Heart left ventricle (tissue), 13 donors: ENCODE data around the gene KCNK7.

Experiments used
- POLR2A ChIP-seq, 2 donors: fragments of 450-650 bp; IDR thresholded peaks; one replicate each; pipeline ENCODE4 v1.6.1; 2017; ENCODE audit warnings: antibody characterized with exemption in 2 of 2, mild to moderate bottlenecking in 2 of 2, moderate library complexity in 2 of 2
- TF ChIP-seq, protein P1 (sequence below), 12 donors: fragments of 200-600 bp; sonication (generic) in 4 of 12; IDR thresholded peaks; one replicate each; pipeline versions ENCODE4 v1.5.0 to v1.8.0; 2018 to 2022; ENCODE audit warnings: antibody characterized with exemption in 12 of 12, mild to moderate bottlenecking in 5 of 12
- donor health status: ischemic (EF 13 %, LVEDD 7.1; RV severe dilation, severe dysfunction).
- donor health status: DM: no; HTN: yes; CAD: no.
- donor health status: DM: no; HTN: no; CAD: no.
- donor health status: ischemic (EF 25% LVEDD 6.9; RV normal size, moderate dysfunction).
- donor health status: ischemic (EF 25% LVEDD 5.7; RV mildly dilated, moderate dysfunction).
- donor health status: ischemic (EF 35%, LVEDD 5.7; RV mildly dilated, moderate dysfunction).
- donor health status: nonischemic (EF 11% LVEDD 7.7; RV severe dilation, severe dysfunction).
- donor health status: DM: yes; HTN: yes; CAD: no.
- donor health status: PGD.
- donor health status: ischemic (EF 29% LVEDD 5.4; RV normal size, mild dysfunction).
- donor health status: nonischemic (EF 23%, LVEDD 6.1; RV moderate dilation, normal function).

DNA sequence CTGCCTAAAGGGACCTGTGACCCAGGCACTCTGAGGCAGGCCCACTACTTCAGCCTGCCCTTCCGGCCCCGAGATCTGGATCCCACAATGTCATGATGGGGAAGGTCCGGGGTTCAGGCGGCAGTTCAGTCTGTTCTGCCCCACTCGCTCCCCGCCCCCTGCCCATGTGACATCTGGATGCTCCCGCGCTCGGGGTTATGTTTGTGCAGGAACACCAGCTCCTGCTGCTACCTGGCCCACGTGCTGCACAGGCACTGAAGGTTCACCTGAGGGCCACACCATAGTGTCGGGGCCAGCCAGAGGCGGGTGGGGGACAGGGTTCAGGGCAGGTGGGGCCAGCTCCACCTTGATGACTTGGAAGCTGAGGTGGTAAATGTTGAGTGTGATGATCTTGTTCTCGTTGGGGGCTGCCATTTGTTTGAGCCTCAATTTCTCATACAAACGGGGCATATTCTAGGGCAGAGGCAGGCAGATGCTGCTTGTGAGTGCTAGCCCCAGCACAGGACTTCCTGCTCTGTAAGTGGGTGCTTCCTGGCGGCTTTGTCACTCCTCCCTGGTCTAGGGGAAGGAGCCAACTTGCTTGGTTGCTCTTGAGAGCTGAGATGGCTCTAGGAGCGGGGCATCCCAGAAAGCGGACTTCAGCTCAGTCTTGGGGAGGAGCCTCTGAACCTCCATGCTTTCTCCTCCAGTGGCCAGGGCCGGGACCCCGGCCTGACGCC is 37.9 kb upstream of the KCNK7 start:
- TF ChIP-seq POLR2A (IDR thresholded peaks at IDR 0.05): no peak
- TF ChIP-seq, protein P1, sequence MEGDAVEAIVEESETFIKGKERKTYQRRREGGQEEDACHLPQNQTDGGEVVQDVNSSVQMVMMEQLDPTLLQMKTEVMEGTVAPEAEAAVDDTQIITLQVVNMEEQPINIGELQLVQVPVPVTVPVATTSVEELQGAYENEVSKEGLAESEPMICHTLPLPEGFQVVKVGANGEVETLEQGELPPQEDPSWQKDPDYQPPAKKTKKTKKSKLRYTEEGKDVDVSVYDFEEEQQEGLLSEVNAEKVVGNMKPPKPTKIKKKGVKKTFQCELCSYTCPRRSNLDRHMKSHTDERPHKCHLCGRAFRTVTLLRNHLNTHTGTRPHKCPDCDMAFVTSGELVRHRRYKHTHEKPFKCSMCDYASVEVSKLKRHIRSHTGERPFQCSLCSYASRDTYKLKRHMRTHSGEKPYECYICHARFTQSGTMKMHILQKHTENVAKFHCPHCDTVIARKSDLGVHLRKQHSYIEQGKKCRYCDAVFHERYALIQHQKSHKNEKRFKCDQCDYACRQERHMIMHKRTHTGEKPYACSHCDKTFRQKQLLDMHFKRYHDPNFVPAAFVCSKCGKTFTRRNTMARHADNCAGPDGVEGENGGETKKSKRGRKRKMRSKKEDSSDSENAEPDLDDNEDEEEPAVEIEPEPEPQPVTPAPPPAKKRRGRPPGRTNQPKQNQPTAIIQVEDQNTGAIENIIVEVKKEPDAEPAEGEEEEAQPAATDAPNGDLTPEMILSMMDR (IDR thresholded peaks at IDR 0.05): no peak
